HL-60 (cell line): ENCODE data around the gene PDCD4.
"Not testable (repeated sequence)": the region's sequence is repeated elsewhere in the genome, so short reads cannot be mapped to it uniquely, and the experiment has no call there.

Experiments used
- DNase-seq, 2 experiments: peaks; one replicate each; pipeline ENCODE4 v3.0.0-alpha.2; 2010 to 2020; ENCODE audit warnings: low read depth in 1 of 2, low spot score in 1 of 2
- H3K27ac ChIP-seq: fragments of 250-450 bp; sonication (Bioruptor Pico); replicated peaks from 2 replicates; pipeline ENCODE4 v1.5.1; 2020; ENCODE audit warnings: mild to moderate bottlenecking, moderate library complexity
- H3K27me3 ChIP-seq: fragments of 250-450 bp; sonication (Bioruptor Pico); 2 replicates; pipeline ENCODE4 v1.5.1; 2021; ENCODE audit warnings: mild to moderate bottlenecking, moderate library complexity; ENCODE audit not compliant: insufficient read depth, poor library complexity, severe bottlenecking
- H3K4me3 ChIP-seq: replicated peaks from 2 replicates; pipeline ENCODE4 v1.5.1; 2011; ENCODE audit warnings: mild to moderate bottlenecking, control low read depth, low read length; ENCODE audit not compliant: insufficient read depth
- CTCF ChIP-seq: IDR thresholded peaks from one replicate; pipeline ENCODE4 v1.5.1; 2011; ENCODE audit warnings: low read length, control low read depth, inconsistent platforms; ENCODE audit not compliant: insufficient read depth
- GABPA ChIP-seq: IDR thresholded peaks from 2 replicates; pipeline ENCODE4 v1.6.1; 2012; ENCODE audit warnings: low read depth
- POLR2AphosphoS5 ChIP-seq: IDR thresholded peaks from 2 replicates; pipeline ENCODE4 v1.6.1; 2012; ENCODE audit warnings: low read depth
- REST ChIP-seq: IDR thresholded peaks from 2 replicates; pipeline ENCODE4 v1.6.1; 2012; ENCODE audit warnings: low read depth; ENCODE audit not compliant: insufficient replicate concordance
- SPI1 ChIP-seq: IDR thresholded peaks from 2 replicates; pipeline ENCODE4 v1.6.1; 2012; ENCODE audit warnings: low read depth, mild to moderate bottlenecking, borderline replicate concordance

PDCD4 gene

DNA sequence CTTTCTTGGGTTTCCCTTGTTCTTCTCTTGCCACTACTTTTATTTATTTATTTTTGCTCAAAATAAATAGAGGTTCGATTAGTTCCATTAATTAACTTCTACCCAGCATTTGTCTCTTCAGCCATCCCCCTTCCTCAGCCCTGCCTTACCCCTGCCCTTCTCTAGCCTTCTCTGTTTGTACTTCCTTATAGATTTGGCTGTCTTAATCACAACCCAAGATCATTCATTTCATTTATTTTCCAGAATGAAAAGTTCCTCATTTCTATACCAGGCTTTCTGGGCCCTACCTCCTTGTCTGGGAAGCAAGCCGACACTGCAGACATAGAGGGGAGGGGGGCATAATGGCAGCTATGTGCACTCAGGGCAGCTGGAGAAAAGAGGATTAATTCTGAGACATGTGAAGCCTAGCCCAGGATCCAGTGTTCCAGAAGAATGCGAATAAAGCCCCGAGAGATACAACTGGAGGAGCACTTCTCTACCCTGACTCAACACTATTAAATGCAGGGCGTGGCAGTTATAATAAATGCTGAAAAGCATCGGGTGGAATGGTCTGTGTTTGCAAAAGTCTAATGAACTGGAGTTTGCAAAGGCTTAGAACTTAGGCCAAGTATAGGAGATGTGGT, 6.4 kb upstream of the PDCD4 start:
- no peak for TF ChIP-seq GABPA
- no peak for TF ChIP-seq REST
- no peak for TF ChIP-seq CTCF
- no peak for TF ChIP-seq SPI1
- no peak for TF ChIP-seq POLR2AphosphoS5
- no peak for DNase-seq
- Histone ChIP-seq H3K27me3 (no peaks in the 10 kb centered on the region), H3K27ac (peak overlapping the region; percentile 84), H3K4me3 (no peak overlapping the region)

GRCh38 chr10:110865809-110866482, 5.8 kb upstream of the PDCD4 start:
- no peak for TF ChIP-seq GABPA
- TF ChIP-seq REST, result no peak
- no peak for TF ChIP-seq SPI1
- no peak for TF ChIP-seq CTCF
- no peak for TF ChIP-seq POLR2AphosphoS5
- Histone ChIP-seq H3K4me3 (no peak overlapping the region), H3K27ac (peak overlapping the region; percentile 84), H3K27me3 (no peaks in the 10 kb centered on the region)
- no peak for DNase-seq

DNA sequence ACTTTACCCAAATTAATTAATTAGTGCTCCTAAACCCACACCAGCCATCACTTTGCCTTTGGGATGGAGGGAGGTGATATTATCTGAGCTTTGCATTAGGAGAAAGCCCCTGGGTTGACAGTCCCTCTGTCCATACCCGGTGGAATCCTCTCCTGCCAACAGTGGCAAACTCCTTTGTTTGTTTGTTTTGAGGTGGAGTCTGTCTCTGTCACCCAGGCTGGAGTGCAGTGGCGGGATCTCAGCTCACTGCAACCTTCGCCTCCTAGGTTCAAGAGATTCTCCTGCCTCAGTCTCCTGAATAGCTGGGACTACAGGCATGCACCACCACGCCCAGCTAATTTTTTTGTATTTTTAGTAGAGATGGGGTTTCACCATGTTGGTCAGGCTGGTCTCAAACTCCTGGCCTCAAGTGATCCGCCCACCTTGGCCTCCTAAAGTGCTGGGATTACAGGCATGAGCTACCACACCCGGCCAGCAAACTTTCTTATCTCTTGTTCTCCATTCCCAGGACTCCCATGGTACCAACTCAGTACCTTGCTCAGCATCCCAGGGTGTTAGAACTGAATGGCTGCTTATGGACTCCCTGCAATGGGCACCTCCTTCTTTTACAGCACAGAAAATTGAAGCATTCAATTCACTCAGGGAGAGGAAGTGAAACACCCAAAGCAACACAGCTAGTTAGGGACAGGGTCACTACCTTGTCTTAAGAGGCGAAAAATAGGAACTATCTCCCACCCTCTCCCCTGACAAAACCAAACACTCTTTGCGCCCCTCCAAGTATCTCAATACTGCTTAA, 4.5 kb upstream of the PDCD4 start:
- H3K4me3 ChIP-seq, H3K27me3 ChIP-seq: not testable (repeated sequence)
- peak; percentile 92 for TF ChIP-seq SPI1
- peak overlapping the region; percentile 70 for H3K27ac ChIP-seq
- peak in 1 of 2 experiments; percentile 59 for DNase-seq

DNA sequence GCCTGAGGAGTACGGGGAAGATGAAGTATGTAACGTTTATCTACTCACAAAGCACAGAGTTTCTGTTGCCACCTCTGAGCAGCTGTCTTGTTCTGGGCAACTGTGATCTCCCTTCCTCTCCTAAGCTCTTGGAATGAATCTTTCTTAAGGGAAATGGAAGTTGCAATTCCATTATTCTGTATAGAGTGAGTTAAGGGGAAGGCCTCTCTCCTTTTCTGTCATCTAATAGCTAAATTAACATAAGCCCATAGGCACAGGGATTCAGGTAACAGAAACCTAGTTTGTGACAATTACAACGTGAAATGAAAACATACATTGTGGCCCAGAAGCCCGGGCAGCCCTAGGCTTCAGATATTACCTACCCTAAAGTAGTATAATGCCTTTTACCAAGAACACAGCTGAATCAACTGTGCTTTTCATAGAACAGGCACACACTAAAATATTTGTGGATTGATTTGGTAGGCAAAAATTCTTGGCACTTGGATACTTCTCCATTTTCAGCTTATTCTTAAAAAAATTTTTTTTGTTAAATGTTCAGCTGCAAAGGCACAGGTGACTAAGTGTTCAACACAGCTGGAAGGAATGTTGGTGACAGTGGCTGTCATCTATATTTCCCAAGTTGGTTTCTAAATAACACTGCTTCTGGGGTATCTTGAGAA, 3.8 kb upstream of the PDCD4 start:
- Histone ChIP-seq H3K27me3 (no peaks in the 10 kb centered on the region), H3K27ac (peak overlapping the region; percentile 70), H3K4me3 (no peak overlapping the region)
- no peak for DNase-seq
- TF ChIP-seq GABPA, result no peak
- no peak for TF ChIP-seq SPI1
- no peak for TF ChIP-seq POLR2AphosphoS5
- TF ChIP-seq CTCF, result no peak
- TF ChIP-seq REST, result no peak
